K562 (cell line): ENCODE results near the gene ZNF628. TPM values are rescaled to one million over a fixed set of nuclear protein-coding genes. Genes with fewer than 3 reads are reported as not detected.

ENCODE experiments used
- CBX3 ChIP-seq, 2 experiments: IDR thresholded peaks; 1 replicate in 1 of 2; 2 replicates in 1 of 2; pipeline ENCODE4 v1.6.1; 2012; ENCODE audit warnings: inconsistent platforms in 2 of 2, low read length in 2 of 2, borderline replicate concordance in 1 of 2, control low read depth in 1 of 2
- CREB1 ChIP-seq, 2 experiments: sonication (generic) in 1 of 2; formaldehyde crosslinking in 1 of 2; IDR thresholded peaks; 2 replicates each; pipeline versions ENCODE4 v1.6.1 to v1.8.0; 2012 to 2022; ENCODE audit warnings: inconsistent platforms in 1 of 2, mild to moderate bottlenecking in 1 of 2, missing genetic modification reagents in 1 of 2, moderate library complexity in 1 of 2
- E2F8 ChIP-seq: fragments of 450-650 bp; IDR thresholded peaks from 2 replicates; pipeline ENCODE4 v1.7.1; 2018; ENCODE audit warnings: mild to moderate bottlenecking, low read depth; ENCODE audit not compliant: partially characterized antibody
- HNRNPLL ChIP-seq: fragments of 200-400 bp; formaldehyde crosslinking; IDR thresholded peaks from 2 replicates; pipeline ENCODE4 v1.6.1; 2017; ENCODE audit warnings: low read length, low read depth, mild to moderate bottlenecking; ENCODE audit not compliant: poor library complexity, severe bottlenecking
- MAZ ChIP-seq, 2 experiments: fragments of 450-650 bp in 1 of 2; sonication (generic) in 1 of 2; formaldehyde crosslinking; IDR thresholded peaks in 1 of 2; conservative IDR thresholded peaks in 1 of 2; 2 replicates each; pipeline versions ENCODE4 v1.4.0 to v1.5.0; 2020; ENCODE audit warnings: mild to moderate bottlenecking in 1 of 2, missing genetic modification reagents in 1 of 2
- RCOR1 ChIP-seq, 2 experiments: IDR thresholded peaks; 2 replicates each; pipeline ENCODE4 v1.6.1; 2012; ENCODE audit warnings: low read depth in 2 of 2, low read length in 2 of 2, borderline replicate concordance in 1 of 2, improper control_type of control experiment in 1 of 2
- TFAP4 ChIP-seq: sonication (generic); formaldehyde crosslinking; IDR thresholded peaks from 2 replicates; pipeline ENCODE4 v1.8.0; 2022; ENCODE audit warnings: missing genetic modification reagents, mild to moderate bottlenecking, moderate library complexity, borderline replicate concordance
- ZBTB7A ChIP-seq: IDR thresholded peaks from 2 replicates; pipeline ENCODE4 v1.6.1; 2011; ENCODE audit warnings: low read depth, mild to moderate bottlenecking, low read length, moderate library complexity, borderline replicate concordance; ENCODE audit not compliant: control insufficient read depth
- ZNF23 ChIP-seq: fragments of 250-450 bp; sonication (Bioruptor Pico); IDR thresholded peaks from 2 replicates; pipeline ENCODE4 v1.4.0; 2020; ENCODE audit warnings: mild to moderate bottlenecking
- ZNF584 ChIP-seq: fragments of 200-800 bp; sonication (Bioruptor generic); IDR thresholded peaks from 2 replicates; pipeline ENCODE4 v1.6.1; 2016; ENCODE audit warnings: low read depth, mild to moderate bottlenecking, missing genetic modification characterization, missing compliant biosample characterization
- ZNF717 ChIP-seq: fragments of 250-450 bp; sonication (Bioruptor Pico); IDR thresholded peaks from 2 replicates; pipeline ENCODE4 v1.5.0; 2021
- polyA plus RNA-seq, 8 experiments: library from polyadenylated mRNA; depleted of rRNA in 4 of 8; stranded (reverse) in 5 of 8; unstranded in 3 of 8; fragments of >200 nt; fragmentation: Nextera tagmentation in 2 of 8; fragmentation: Illumina TruSeq in 1 of 8; extraction: Ambion mirVana in 2 of 8; extraction: Trizol in 1 of 8; gene quantifications; 2 replicates each; pipeline versions ENCODE4 v1.2.1 to v1.2.3, GENCODE V29; 2011 to 2014; ENCODE audit warnings: inconsistent platforms in 1 of 8, missing spikeins in 1 of 8
- total RNA-seq, 7 experiments: library from RNA; depleted of rRNA in 6 of 7; stranded (reverse); fragments of >200 nt in 6 of 7; fragmentation: Illumina TruSeq in 2 of 7; extraction: Trizol in 2 of 7; gene quantifications; 2 replicates each; pipeline versions ENCODE4 v1.2.1 to v1.2.3, GENCODE V29; 2011 to 2021; ENCODE audit warnings: low replicate concordance in 1 of 7
- TF ChIP-seq, protein P1 (sequence below), 3 experiments: fragments of 200-800 bp in 1 of 3; fragments of 250-450 bp in 1 of 3; fragments of 450-650 bp in 1 of 3; sonication (Bioruptor Pico) in 1 of 3; sonication (Bioruptor generic) in 1 of 3; formaldehyde crosslinking in 1 of 3; IDR thresholded peaks; 2 replicates each; pipeline versions ENCODE4 v1.6.1 to v1.8.0; 2016 to 2022; ENCODE audit warnings: mild to moderate bottlenecking in 2 of 3, missing genetic modification characterization in 2 of 3, missing compliant biosample characterization in 1 of 3, moderate library complexity in 1 of 3
- TF ChIP-seq, protein P2 (sequence below): sonication (generic); formaldehyde crosslinking; IDR thresholded peaks from 2 replicates; pipeline ENCODE4 v1.9.0; 2022; ENCODE audit warnings: mild to moderate bottlenecking, missing genetic modification reagents
- TF ChIP-seq, protein P3 (sequence below): fragments of 250-450 bp; sonication (Bioruptor Pico); IDR thresholded peaks from 2 replicates; pipeline ENCODE4 v1.8.0; 2022; ENCODE audit warnings: moderate library complexity, mild to moderate bottlenecking, inconsistent platforms

Gene ZNF628
- total and polyA plus RNA-seq, 9 of the 15 experiments (the other 6 are each of a cell fraction or from before 2014, with no cell fraction given), result 0.13 to 13.6 (median 2.2) TPM; not detected in 3

GRCh38 chr19:55461259-55461973 lies 15.0 kb upstream of the ZNF628 start, which contains the start of gene ISOC2 (continued):
- TF ChIP-seq, protein P1, sequence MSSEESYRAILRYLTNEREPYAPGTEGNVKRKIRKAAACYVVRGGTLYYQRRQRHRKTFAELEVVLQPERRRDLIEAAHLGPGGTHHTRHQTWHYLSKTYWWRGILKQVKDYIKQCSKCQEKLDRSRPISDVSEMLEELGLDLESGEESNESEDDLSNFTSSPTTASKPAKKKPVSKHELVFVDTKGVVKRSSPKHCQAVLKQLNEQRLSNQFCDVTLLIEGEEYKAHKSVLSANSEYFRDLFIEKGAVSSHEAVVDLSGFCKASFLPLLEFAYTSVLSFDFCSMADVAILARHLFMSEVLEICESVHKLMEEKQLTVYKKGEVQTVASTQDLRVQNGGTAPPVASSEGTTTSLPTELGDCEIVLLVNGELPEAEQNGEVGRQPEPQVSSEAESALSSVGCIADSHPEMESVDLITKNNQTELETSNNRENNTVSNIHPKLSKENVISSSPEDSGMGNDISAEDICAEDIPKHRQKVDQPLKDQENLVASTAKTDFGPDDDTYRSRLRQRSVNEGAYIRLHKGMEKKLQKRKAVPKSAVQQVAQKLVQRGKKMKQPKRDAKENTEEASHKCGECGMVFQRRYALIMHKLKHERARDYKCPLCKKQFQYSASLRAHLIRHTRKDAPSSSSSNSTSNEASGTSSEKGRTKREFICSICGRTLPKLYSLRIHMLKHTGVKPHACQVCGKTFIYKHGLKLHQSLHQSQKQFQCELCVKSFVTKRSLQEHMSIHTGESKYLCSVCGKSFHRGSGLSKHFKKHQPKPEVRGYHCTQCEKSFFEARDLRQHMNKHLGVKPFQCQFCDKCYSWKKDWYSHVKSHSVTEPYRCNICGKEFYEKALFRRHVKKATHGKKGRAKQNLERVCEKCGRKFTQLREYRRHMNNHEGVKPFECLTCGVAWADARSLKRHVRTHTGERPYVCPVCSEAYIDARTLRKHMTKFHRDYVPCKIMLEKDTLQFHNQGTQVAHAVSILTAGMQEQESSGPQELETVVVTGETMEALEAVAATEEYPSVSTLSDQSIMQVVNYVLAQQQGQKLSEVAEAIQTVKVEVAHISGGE (CRISPR knock-in tag; IDR thresholded peaks at IDR 0.05), result peak in 1 of 3 experiments; percentile 25; a peak in 1 of 6 replicates
- TF ChIP-seq HNRNPLL (peak; percentile 95), CBX3 (IDR thresholded peaks at IDR 0.05; ENCODE audit: borderline replicate concordance in 1 of 2, low read length in 2 of 2) (peak in 1 of 2 experiments; percentile 78; a peak in 2 of 3 replicates), TFAP4 (no peak; the same call in none of the 2 replicates), ZNF23 (CRISPR knock-in tag) (no peak), MAZ (CRISPR knock-in tag; conservative IDR thresholded peaks at IDR 0.05 in 1 of 2, IDR thresholded peaks at IDR 0.05 in 1 of 2) (peak; percentile 29 to 32; a peak in 2 of 4 replicates), E2F8 (no peak), ZBTB7A (peak; percentile 10; the same call in 1 of the 2 replicates), RCOR1 (IDR thresholded peaks at IDR 0.05; ENCODE audit: borderline replicate concordance in 1 of 2, low read depth in 2 of 2, low read length in 2 of 2) (peak; percentile 35 to 80; a peak in 2 of 4 replicates), CREB1 (IDR thresholded peaks at IDR 0.05) (peak; percentile 69), CREB1 (CRISPR knock-in tag; IDR thresholded peaks at IDR 0.05) (peak; percentile 78), ZNF584 (no peak), ZNF717 (CRISPR knock-in tag) (no peak; the same call in 1 of the 2 replicates)
- TF ChIP-seq, protein P2, sequence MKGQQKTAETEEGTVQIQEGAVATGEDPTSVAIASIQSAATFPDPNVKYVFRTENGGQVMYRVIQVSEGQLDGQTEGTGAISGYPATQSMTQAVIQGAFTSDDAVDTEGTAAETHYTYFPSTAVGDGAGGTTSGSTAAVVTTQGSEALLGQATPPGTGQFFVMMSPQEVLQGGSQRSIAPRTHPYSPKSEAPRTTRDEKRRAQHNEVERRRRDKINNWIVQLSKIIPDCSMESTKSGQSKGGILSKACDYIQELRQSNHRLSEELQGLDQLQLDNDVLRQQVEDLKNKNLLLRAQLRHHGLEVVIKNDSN, result peak; percentile 97
- TF ChIP-seq, protein P3, sequence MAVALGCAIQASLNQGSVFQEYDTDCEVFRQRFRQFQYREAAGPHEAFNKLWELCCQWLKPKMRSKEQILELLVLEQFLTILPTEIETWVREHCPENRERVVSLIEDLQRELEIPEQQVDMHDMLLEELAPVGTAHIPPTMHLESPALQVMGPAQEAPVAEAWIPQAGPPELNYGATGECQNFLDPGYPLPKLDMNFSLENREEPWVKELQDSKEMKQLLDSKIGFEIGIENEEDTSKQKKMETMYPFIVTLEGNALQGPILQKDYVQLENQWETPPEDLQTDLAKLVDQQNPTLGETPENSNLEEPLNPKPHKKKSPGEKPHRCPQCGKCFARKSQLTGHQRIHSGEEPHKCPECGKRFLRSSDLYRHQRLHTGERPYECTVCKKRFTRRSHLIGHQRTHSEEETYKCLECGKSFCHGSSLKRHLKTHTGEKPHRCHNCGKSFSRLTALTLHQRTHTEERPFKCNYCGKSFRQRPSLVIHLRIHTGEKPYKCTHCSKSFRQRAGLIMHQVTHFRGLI (CRISPR knock-in tag), result no peak
